HepG2 (cell line): ENCODE results near the gene GCNT3. TPM values are rescaled to one million over a fixed set of nuclear protein-coding genes. Genes with fewer than 3 reads are reported as not detected.
A peak's percentile ranks its signal among the peaks of the same experiment; 100 is the strongest.
"Not testable (repeated sequence)": the region's sequence is repeated elsewhere in the genome, so short reads cannot be mapped to it uniquely, and the experiment has no call there.

ENCODE experiments used
- ATAC-seq: fragments of 200-7000 bp; cut with Tn5 transposase; 3 replicates; pipeline ENCODE4 v1.9.1; 2020; ENCODE audit warnings: mild to moderate bottlenecking, moderate library complexity
- BruUV-seq: library from RNA; stranded (reverse); fragments of 400-500 nt; replicated peaks from 2 replicates; lab custom pipeline; 2021; lab: Mats Ljungman, UMichigan
- CTCF ChIA-PET: fragments of 300-600 bp; formaldehyde crosslinking; extraction: SDS; loops from one replicate; lab custom pipeline; 2021; ENCODE audit warnings: low total read pairs, inconsistent platforms, low intra/inter-chr PET ratio; lab: Yijun Ruan, JAX
- POLR2A ChIA-PET: fragments of 350-600 bp; sonication (Branson Sonifier 250); formaldehyde crosslinking; loops from one replicate; lab custom pipeline; 2020; ENCODE audit warnings: antibody characterized with exemption, inconsistent platforms; lab: Yijun Ruan, JAX
- DNase-seq: peaks from one replicate; pipeline ENCODE4 v3.0.0-alpha.2; 2015; ENCODE audit warnings: low spot score
- FAIRE-seq: peaks from 3 replicates; lab custom pipeline; 2011; peaks lifted over from hg19 to GRCh38; lab: Jason Lieb, UNC
- H2AFZ ChIP-seq: one replicate; pipeline ENCODE4 v1.6.1; 2011; ENCODE audit warnings: low read length, inconsistent platforms
- H3K27ac ChIP-seq: fragments of 300-600 bp; 3 replicates; pipeline ENCODE4 v1.8.0; 2011; ENCODE audit warnings: mixed run types, mild to moderate bottlenecking, mixed read lengths, low read length, inconsistent platforms; ENCODE audit not compliant: insufficient read depth; ENCODE audit errors: extremely low read length
- H3K27me3 ChIP-seq, 2 experiments: fragments of 200-600 bp in 1 of 2; 2 replicates in 1 of 2; 3 replicates in 1 of 2; pipeline versions ENCODE4 v1.6.0 to v1.8.0; 2011; ENCODE audit warnings: low read length in 2 of 2, mild to moderate bottlenecking in 2 of 2, moderate library complexity in 2 of 2, inconsistent platforms in 1 of 2; ENCODE audit not compliant: insufficient read depth in 2 of 2, control insufficient read depth in 1 of 2
- H3K36me3 ChIP-seq, 2 experiments: fragments of 200-600 bp in 1 of 2; replicated peaks in 1 of 2; 2 replicates in 1 of 2; 3 replicates in 1 of 2; pipeline versions ENCODE4 v1.5.1 to v1.8.0; 2011; ENCODE audit warnings: low read length in 2 of 2, inconsistent platforms in 1 of 2; ENCODE audit not compliant: insufficient read depth in 2 of 2, control insufficient read depth in 1 of 2
- H3K4me1 ChIP-seq: 2 replicates; pipeline ENCODE4 v1.5.1; 2012; ENCODE audit warnings: low read length, inconsistent platforms; ENCODE audit not compliant: insufficient read depth
- H3K4me2 ChIP-seq: 2 replicates; pipeline ENCODE4 v1.6.0; 2011; ENCODE audit warnings: low read depth, low read length, inconsistent platforms
- H3K4me3 ChIP-seq, 3 experiments: fragments of 200-600 bp in 1 of 3; sonication (generic), shearing (Covaris generic) in 1 of 3; replicated peaks in 1 of 3; 2 replicates each; pipeline ENCODE4 v1.5.1; 2011 to 2016; ENCODE audit warnings: low read length in 3 of 3, inconsistent platforms in 2 of 3, low read depth in 2 of 3, mild to moderate bottlenecking in 2 of 3, control low read depth in 1 of 3, mixed read lengths in 1 of 3; ENCODE audit not compliant: insufficient read depth in 1 of 3
- H3K79me2 ChIP-seq: one replicate; pipeline ENCODE4 v1.6.1; 2011; ENCODE audit warnings: low read length, inconsistent platforms; ENCODE audit not compliant: insufficient read depth
- H3K9ac ChIP-seq: 2 replicates; pipeline ENCODE4 v1.6.0; 2011; ENCODE audit warnings: mild to moderate bottlenecking, low read depth, low read length, inconsistent platforms; ENCODE audit not compliant: insufficient read depth
- H3K9me3 ChIP-seq: 2 replicates; pipeline ENCODE4 v1.5.1; 2012; ENCODE audit warnings: mild to moderate bottlenecking, low read length
- H4K20me1 ChIP-seq: 2 replicates; pipeline ENCODE4 v1.6.0; 2011; ENCODE audit warnings: inconsistent platforms, mild to moderate bottlenecking, low read length, moderate library complexity; ENCODE audit not compliant: insufficient read depth
- CBX2 ChIP-seq, 2 experiments: fragments of 200-600 bp in 1 of 2; sonication (generic); formaldehyde crosslinking in 1 of 2; IDR thresholded peaks; 2 replicates each; pipeline versions ENCODE4 v1.7.0 to v1.8.1; 2018 to 2022; ENCODE audit warnings: low read depth in 2 of 2, low read length in 1 of 2, mild to moderate bottlenecking in 1 of 2, missing genetic modification reagents in 1 of 2
- RBAK ChIP-seq: sonication (generic); formaldehyde crosslinking; IDR thresholded peaks from 2 replicates; pipeline ENCODE4 v1.5.1; 2020; ENCODE audit warnings: mild to moderate bottlenecking, missing genetic modification reagents
- TAF15 ChIP-seq: fragments of 200-400 bp; formaldehyde crosslinking; IDR thresholded peaks from one replicate; pipeline ENCODE4 v1.6.1; 2018; ENCODE audit warnings: mild to moderate bottlenecking, low read depth, low read length; ENCODE audit not compliant: poor library complexity, severe bottlenecking
- ZFP90 ChIP-seq: sonication (generic); formaldehyde crosslinking; IDR thresholded peaks from 2 replicates; pipeline ENCODE4 v1.8.0; 2022; ENCODE audit warnings: missing genetic modification reagents, mild to moderate bottlenecking, inconsistent platforms, borderline replicate concordance
- ZNF383 ChIP-seq: sonication (generic); formaldehyde crosslinking; IDR thresholded peaks from 2 replicates; pipeline ENCODE4 v1.4.0; 2020; ENCODE audit warnings: missing genetic modification reagents, mild to moderate bottlenecking, borderline replicate concordance
- WGBS: methylation state at CpG from one replicate; pipeline ENCODE4 v1.1.6; 2017; ENCODE audit warnings: low lambda C conversion rate; 5-methylcytosine and 5-hydroxymethylcytosine counted together
- in situ Hi-C: cut with HindIII; loops from 2 replicates; pipeline ENCODE4 v1.10.0; 2017; ENCODE audit warnings: low pct_unique_long_range_greater_than_20kb; ENCODE audit not compliant: extremely low pct_ligation_motif_present
- intact Hi-C: fragments of 100-400 bp; cut with micrococcal nuclease; formaldehyde crosslinking; loops from one replicate; pipeline ENCODE4 v1.10.0; 2022; ENCODE audit not compliant: unreplicated experiment
- polyA plus RNA-seq, 8 experiments: library from polyadenylated mRNA; depleted of rRNA in 3 of 8; stranded (reverse) in 7 of 8; unstranded in 1 of 8; fragments of >200 nt; fragmentation: Illumina TruSeq in 4 of 8; extraction: Trizol in 4 of 8; gene quantifications; 2 replicates each; pipeline versions ENCODE4 v1.2.1 to v1.2.3, GENCODE V29; 2011 to 2016; ENCODE audit warnings: low read depth in 4 of 8, missing spikeins in 1 of 8, mixed read lengths in 1 of 8; ENCODE audit not compliant: insufficient read depth in 1 of 8
- total RNA-seq, 5 experiments: library from RNA; depleted of rRNA; stranded (reverse); fragments of >200 nt; fragmentation: Illumina TruSeq; extraction: Trizol; gene quantifications; 2 replicates each; pipeline ENCODE4 v1.2.3, GENCODE V29; 2016; ENCODE audit warnings: low read depth in 1 of 5
- TF ChIP-seq, protein P1 (sequence below): IDR thresholded peaks from 2 replicates; pipeline ENCODE4 v1.6.1; 2012; ENCODE audit warnings: low read length, improper control_type of control experiment

GCNT3 gene
- total and polyA plus RNA-seq, 2 of the 13 experiments (the other 11 are each of a cell fraction or from before 2014, with no cell fraction given) = 6.8 to 9.8 TPM

GRCh38 chr15:59636184-59636583, 24.6 kb downstream of the GCNT3 start:
- intact Hi-C loops = no loop called here
- no peak for TF ChIP-seq ZFP90 (CRISPR knock-in tag)
- TF ChIP-seq, protein P1, sequence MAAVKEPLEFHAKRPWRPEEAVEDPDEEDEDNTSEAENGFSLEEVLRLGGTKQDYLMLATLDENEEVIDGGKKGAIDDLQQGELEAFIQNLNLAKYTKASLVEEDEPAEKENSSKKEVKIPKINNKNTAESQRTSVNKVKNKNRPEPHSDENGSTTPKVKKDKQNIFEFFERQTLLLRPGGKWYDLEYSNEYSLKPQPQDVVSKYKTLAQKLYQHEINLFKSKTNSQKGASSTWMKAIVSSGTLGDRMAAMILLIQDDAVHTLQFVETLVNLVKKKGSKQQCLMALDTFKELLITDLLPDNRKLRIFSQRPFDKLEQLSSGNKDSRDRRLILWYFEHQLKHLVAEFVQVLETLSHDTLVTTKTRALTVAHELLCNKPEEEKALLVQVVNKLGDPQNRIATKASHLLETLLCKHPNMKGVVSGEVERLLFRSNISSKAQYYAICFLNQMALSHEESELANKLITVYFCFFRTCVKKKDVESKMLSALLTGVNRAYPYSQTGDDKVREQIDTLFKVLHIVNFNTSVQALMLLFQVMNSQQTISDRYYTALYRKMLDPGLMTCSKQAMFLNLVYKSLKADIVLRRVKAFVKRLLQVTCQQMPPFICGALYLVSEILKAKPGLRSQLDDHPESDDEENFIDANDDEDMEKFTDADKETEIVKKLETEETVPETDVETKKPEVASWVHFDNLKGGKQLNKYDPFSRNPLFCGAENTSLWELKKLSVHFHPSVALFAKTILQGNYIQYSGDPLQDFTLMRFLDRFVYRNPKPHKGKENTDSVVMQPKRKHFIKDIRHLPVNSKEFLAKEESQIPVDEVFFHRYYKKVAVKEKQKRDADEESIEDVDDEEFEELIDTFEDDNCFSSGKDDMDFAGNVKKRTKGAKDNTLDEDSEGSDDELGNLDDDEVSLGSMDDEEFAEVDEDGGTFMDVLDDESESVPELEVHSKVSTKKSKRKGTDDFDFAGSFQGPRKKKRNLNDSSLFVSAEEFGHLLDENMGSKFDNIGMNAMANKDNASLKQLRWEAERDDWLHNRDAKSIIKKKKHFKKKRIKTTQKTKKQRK = no peak
- TF ChIP-seq RBAK (CRISPR knock-in tag) = no peak
- no peak for TF ChIP-seq TAF15
- TF ChIP-seq CBX2 (IDR thresholded peaks at IDR 0.05; ENCODE audit: low read depth, low read length) = no peak
- no peak for TF ChIP-seq CBX2 (CRISPR knock-in tag; IDR thresholded peaks at IDR 0.05; ENCODE audit: low read depth)
- no peak for TF ChIP-seq ZNF383 (CRISPR knock-in tag)
- FAIRE-seq (no peak), DNase-seq (no peak), ATAC-seq (no peak)
- WGBS = 93% methylated on average over 3 of the region's 3 CpGs
- Histone ChIP-seq H3K36me3 (peaks cover 1 to 14% of the 10 kb centered on the region in 2 experiments; a peak in 4 of 5 replicates), H3K79me2 (no peaks in the 10 kb centered on the region), H2AFZ (no peak overlapping the region), H3K9me3 (no peaks in the 10 kb centered on the region), H3K4me3 (no peak overlapping the region), H3K9ac (no peak overlapping the region), H3K27ac (no peak overlapping the region), H3K4me1 (no peaks in the 10 kb centered on the region), H4K20me1 (no peaks in the 10 kb centered on the region), H3K4me2 (no peak overlapping the region), H3K27me3 (no peaks in the 10 kb centered on the region)
- POLR2A ChIA-PET = no interaction called here
- in situ Hi-C loops = no loop called here
- no TSS peak for BruUV-seq
- CTCF ChIA-PET = no interaction called here

GRCh38 chr15:59637507-59637906, 25.9 kb downstream of the GCNT3 start:
- intact Hi-C loops, H3K9me3 ChIP-seq, POLR2A ChIA-PET, H2AFZ ChIP-seq, H3K27me3 ChIP-seq, H3K4me2 ChIP-seq, H3K27ac ChIP-seq, BruUV-seq, DNase-seq, ATAC-seq, H3K4me3 ChIP-seq, H3K9ac ChIP-seq, H4K20me1 ChIP-seq, in situ Hi-C loops, H3K4me1 ChIP-seq, H3K79me2 ChIP-seq: not testable (repeated sequence)
- WGBS = 100% methylated on average over 2 of the region's 2 CpGs
- CTCF ChIA-PET = interaction anchor here (1.3 kb wide), 1 partner anchor 105 kb away, joined by 3 read pairs; no protein-coding TSS in a partner anchor
- peak; percentile 12 for FAIRE-seq
- H3K36me3 ChIP-seq = peaks cover 1 to 14% of the 10 kb centered on the region in 2 experiments
